Panc1 (cell line): ENCODE data around the gene DTYMK.

ENCODE experiments used
- SIN3A ChIP-seq: IDR thresholded peaks from 2 replicates; pipeline ENCODE4 v1.6.1; 2012; ENCODE audit warnings: low read depth, mild to moderate bottlenecking, low read length, moderate library complexity, borderline replicate concordance; ENCODE audit not compliant: insufficient read depth
- TCF7L2 ChIP-seq: IDR thresholded peaks from 2 replicates; pipeline ENCODE4 v1.6.1; 2011; ENCODE audit warnings: mild to moderate bottlenecking, low read depth, low read length, inconsistent platforms
- TF ChIP-seq, protein P1 (sequence below): fragments of 450-650 bp; IDR thresholded peaks from 2 replicates; pipeline ENCODE4 v1.5.1; 2017; ENCODE audit warnings: mild to moderate bottlenecking
- TF ChIP-seq, protein P2 (sequence below), 2 experiments: IDR thresholded peaks; 2 replicates each; pipeline ENCODE4 v1.6.1; 2011 to 2012; ENCODE audit warnings: low read depth in 2 of 2, control low read depth in 1 of 2, low read length in 1 of 2, mild to moderate bottlenecking in 1 of 2, moderate library complexity in 1 of 2; ENCODE audit not compliant: insufficient read depth in 1 of 2

DNA sequence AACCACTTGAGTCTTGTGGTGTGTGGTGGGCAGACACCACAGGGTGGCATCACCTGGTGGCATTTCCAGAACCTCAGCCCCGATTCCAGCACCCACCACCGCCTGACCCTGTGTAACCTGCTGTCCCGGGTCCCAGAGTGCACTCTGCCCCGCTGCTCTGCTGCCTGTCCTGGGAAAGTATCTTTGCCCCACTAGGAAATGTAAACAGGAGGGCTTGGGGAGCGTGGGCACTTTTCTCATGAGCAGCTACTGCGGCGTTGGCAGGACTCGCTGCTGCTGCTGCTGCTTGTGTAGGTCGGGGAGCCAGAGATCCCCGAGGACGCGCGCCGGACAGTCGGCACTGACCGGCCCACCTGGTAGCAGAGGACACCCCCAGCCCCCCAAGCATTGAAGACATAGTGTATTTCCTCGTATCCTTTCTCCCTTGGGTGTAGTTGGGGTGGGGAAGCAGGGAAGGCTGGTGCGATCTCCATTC, 13.4 kb downstream of the DTYMK start:
- TF ChIP-seq, protein P1, sequence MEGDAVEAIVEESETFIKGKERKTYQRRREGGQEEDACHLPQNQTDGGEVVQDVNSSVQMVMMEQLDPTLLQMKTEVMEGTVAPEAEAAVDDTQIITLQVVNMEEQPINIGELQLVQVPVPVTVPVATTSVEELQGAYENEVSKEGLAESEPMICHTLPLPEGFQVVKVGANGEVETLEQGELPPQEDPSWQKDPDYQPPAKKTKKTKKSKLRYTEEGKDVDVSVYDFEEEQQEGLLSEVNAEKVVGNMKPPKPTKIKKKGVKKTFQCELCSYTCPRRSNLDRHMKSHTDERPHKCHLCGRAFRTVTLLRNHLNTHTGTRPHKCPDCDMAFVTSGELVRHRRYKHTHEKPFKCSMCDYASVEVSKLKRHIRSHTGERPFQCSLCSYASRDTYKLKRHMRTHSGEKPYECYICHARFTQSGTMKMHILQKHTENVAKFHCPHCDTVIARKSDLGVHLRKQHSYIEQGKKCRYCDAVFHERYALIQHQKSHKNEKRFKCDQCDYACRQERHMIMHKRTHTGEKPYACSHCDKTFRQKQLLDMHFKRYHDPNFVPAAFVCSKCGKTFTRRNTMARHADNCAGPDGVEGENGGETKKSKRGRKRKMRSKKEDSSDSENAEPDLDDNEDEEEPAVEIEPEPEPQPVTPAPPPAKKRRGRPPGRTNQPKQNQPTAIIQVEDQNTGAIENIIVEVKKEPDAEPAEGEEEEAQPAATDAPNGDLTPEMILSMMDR: no peak
- TF ChIP-seq SIN3A (no peak), TCF7L2 (no peak)
- TF ChIP-seq, protein P2, sequence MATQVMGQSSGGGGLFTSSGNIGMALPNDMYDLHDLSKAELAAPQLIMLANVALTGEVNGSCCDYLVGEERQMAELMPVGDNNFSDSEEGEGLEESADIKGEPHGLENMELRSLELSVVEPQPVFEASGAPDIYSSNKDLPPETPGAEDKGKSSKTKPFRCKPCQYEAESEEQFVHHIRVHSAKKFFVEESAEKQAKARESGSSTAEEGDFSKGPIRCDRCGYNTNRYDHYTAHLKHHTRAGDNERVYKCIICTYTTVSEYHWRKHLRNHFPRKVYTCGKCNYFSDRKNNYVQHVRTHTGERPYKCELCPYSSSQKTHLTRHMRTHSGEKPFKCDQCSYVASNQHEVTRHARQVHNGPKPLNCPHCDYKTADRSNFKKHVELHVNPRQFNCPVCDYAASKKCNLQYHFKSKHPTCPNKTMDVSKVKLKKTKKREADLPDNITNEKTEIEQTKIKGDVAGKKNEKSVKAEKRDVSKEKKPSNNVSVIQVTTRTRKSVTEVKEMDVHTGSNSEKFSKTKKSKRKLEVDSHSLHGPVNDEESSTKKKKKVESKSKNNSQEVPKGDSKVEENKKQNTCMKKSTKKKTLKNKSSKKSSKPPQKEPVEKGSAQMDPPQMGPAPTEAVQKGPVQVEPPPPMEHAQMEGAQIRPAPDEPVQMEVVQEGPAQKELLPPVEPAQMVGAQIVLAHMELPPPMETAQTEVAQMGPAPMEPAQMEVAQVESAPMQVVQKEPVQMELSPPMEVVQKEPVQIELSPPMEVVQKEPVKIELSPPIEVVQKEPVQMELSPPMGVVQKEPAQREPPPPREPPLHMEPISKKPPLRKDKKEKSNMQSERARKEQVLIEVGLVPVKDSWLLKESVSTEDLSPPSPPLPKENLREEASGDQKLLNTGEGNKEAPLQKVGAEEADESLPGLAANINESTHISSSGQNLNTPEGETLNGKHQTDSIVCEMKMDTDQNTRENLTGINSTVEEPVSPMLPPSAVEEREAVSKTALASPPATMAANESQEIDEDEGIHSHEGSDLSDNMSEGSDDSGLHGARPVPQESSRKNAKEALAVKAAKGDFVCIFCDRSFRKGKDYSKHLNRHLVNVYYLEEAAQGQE (IDR thresholded peaks at IDR 0.05; ENCODE audit: insufficient read depth in 1 of 2, low read depth in 2 of 2, low read length in 1 of 2): no peak
